Left renal pelvis (tissue), 4 donors: Measurements from ENCODE around the gene HOXD13. TPM values are rescaled to one million over a fixed set of nuclear protein-coding genes. Genes with fewer than 3 reads are reported as not detected.

Source experiments
- DNase-seq, 4 donors: peaks; one replicate each; pipeline ENCODE4 v3.0.0-alpha.2; 2013; ENCODE audit warnings: low read depth in 4 of 4, low spot score in 3 of 4
- polyA plus RNA-seq, 4 donors: library from polyadenylated mRNA; unstranded; fragments of 120-200 nt; gene quantifications; one replicate each; pipeline ENCODE4 v1.2.1, GENCODE V29; 2013; ENCODE audit not compliant: insufficient read length in 4 of 4

Gene HOXD13
- polyA plus RNA-seq, 4 donors: 0.10 to 0.36 (median 0.23) TPM

- DNase-seq: no peak
Measured at GRCh38 chr2:176117823-176118371, 25.4 kb downstream of the HOXD13 start.

- DNase-seq: no peak
Measured at GRCh38 chr2:176118601-176119339, 26.2 kb downstream of the HOXD13 start.

DNA sequence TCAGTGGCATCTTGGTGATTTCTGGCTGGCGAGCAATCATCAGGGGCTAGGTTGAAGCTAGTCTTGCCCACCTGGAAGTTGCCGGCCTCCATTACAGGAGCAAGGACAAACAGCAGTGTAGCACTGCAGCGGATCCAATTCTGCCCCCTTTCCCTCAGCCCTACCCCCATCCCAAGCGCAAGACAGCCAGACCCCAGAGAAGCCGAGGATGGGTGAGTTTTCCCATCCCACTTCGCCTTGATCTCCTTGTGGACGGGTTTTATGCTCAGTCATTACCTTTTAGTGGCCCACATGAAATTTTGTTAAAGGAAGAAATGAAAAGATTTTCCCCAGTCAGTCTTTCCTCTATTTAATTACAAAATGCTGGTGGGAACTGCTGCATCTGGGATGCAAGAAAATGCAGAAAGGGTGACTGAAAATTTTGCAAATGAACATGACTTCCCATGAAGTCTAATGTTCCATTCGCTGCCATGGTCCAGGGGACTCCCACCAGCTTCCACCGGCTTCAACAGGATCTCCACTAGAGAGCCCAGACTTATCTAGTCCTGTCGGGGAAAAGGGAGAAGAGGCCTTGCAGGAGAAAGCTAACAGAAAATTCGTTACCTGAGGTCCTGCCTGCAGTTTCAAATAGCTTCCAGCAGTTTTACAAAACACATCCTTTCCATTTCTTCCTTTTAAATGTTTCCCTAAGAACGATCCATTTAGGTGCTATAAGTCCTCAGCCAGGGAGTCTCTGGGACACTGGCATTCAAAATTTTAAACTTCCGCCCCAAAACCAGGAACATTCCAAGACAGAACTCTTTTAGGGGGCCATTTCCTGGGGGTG, 28.1 kb downstream of the HOXD13 start:
- DNase-seq: no peak

GRCh38 chr2:176121190-176122051, 28.9 kb downstream of the HOXD13 start:
- DNase-seq: no peak

DNA sequence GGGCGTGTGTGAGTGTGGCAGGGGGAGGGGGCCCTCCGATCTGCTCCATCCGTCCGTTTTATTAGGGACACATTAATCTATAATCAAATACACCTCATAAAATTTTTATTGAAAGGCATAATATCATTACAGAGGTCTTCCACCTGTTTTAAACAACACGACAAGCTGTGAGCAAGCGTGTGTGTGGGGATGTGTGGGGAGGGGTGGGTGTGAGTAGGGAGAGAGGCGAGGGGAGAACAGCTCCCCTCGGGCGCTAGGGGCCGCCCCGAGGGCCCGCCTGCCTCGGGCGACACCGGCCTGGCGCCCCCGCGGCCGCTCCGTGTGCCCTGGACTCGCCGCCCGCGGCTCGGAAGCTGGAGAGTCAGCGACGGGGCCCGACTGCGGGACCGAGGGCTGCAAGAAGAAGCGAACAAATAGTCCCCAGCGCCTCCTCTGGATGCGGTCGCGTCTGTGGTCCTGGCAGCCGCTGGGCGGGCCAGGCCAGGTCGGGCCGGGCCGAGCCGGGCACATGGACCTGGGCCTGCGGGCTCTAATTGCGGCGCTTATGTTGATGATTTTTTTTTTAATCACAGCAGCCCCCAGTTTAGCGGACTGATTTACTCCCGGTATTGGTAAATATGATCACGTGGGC, 29.6 kb downstream of the HOXD13 start:
- no peak for DNase-seq

- DNase-seq: no peak
Measured at GRCh38 chr2:176122683-176123410, 30.3 kb downstream of the HOXD13 start, which contains the start of gene HOXD9. TSS of gene HOXD9 (plus strand) at chr2:176122719. CDS start at chr2:176122769, 50 bp downstream.

- no peak for DNase-seq
Measured at GRCh38 chr2:176123411-176124109, 31.0 kb downstream of the HOXD13 start.

DNA sequence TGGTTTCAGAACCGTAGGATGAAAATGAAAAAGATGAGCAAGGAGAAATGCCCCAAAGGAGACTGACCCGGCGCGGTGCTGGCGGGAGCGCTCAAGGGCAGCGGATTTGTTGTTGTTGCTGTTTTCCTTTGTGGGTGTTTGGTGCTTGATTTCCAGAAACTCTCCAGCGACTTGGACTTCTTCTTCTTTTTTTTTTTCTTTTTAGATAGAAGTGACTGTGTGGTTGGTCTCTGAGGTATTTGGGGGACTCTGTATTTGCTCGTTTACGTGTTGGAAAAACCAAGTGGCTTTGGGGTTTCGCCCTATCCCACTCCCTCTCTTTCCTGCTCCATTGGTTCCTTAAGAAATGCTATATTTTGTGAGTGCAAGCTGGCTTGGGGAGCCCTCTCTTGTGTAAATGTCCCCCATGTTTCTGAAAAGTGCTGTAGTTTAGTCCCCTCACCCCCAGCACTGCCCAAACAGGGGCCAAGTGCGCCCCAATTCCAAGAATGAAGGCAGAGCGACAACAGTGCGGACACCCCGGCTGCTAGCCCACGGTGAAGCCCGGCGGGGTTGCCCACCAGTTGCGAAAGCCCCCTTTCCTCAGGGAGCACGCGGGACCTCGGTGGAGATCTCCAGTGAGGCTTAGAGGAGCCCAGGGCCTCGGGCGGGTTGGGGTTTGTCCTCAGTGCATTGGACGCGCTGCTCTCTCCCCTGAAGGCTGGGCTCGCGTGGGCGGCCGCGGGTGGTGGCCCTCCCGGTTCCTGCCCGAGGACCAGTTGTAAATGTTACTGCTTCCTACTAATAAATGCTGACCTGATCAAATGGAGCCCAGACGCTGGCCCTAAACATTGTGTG, 31.8 kb downstream of the HOXD13 start:
- no peak for DNase-seq

DNA sequence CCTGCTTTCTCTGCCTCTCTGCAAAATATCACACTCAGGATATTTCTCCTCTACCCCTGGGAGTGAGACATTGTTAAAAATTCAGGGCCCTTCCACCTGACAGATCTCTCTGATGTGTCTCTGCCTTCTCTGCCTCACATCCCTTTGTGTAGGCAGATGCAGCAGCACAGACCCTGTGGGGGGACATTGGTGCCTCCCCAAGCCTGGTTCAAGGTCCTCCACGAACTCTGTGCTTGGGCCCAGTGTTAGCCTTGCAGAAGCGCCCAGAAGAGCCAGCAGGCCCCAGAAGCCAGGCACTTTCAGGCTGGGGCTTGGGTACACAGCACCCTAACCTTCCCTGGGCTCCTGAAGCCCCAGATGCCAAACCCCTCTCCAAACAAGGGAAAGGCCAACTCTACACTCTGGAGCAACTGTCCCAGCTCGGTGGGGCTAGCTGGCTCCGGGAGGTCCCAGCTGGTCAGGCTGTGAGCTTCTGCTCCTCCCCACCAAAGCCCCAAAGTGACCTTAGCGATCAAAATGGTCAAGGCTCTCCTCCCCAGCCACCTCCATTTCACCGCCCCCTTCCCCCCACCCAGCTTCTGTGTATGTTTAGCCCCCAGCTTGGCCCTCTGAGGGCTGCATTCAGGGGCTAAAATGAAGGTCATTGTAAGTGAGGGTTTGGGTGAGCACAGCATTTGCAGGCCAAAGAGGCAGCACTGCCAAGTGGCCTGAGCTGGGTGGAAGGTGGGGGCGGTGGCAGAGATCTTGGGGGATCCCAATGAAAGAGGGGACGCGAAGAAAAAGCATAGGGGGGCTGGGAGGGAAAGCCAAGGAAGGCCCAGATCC, 32.6 kb downstream of the HOXD13 start:
- DNase-seq: no peak

- no peak for DNase-seq
Measured at GRCh38 chr2:176125772-176126054, 33.2 kb downstream of the HOXD13 start.

- no peak for DNase-seq
Measured at GRCh38 chr2:176126929-176127773, 34.6 kb downstream of the HOXD13 start.

DNA sequence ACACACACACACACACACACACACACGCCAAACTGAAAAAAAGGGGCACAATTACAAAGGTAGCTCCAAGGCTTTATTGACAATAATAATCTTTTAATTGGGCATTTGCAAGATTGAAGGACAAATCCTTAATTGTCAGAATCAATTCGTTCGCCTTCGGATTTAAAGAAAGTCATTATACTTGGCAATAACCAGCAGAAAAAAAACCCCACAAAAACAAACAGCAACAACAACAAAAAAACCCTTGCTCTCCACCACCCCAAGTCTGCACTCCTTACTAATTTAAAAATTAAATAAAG, 35.2 kb downstream of the HOXD13 start:
- DNase-seq: no peak

DNA sequence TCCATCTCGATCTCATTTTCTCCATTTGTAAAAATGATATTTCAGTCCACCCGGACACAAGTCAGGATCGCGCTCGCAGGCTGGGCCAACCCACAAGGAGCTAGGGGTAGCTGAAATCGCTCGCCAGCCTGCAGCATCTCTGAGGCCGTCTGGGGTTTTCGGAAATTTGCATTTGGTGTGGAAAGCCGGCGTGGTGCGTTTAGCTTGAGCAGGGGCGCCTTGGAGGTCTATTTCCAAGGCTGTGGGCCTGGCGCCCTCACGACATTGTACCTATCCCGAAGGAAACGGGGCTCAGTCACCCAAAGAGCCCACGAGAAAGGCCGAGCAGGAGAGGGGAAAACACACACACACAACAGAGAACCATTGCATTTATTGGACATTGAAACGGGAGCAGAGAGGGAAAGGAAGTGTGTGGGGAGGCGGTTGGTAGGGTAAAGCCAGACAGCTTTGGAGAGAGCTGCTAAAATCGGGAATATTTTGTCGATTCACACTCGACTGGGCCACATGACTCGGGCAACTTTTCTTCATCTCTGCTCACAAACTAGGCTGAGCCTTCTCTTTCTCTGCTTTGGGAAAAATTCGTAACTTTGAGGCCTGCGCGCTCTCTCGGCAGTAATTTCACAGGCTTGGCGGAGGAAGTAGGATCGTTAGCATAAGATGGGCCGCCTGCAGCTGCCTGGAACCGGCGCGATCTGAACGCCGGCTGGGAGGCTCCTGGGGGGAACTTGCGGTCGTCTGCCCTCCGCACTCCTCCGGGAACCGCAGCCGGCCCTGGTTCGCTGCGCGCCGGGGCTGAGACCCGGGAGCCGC, 35.9 kb downstream of the HOXD13 start:
- no peak for DNase-seq

DNA sequence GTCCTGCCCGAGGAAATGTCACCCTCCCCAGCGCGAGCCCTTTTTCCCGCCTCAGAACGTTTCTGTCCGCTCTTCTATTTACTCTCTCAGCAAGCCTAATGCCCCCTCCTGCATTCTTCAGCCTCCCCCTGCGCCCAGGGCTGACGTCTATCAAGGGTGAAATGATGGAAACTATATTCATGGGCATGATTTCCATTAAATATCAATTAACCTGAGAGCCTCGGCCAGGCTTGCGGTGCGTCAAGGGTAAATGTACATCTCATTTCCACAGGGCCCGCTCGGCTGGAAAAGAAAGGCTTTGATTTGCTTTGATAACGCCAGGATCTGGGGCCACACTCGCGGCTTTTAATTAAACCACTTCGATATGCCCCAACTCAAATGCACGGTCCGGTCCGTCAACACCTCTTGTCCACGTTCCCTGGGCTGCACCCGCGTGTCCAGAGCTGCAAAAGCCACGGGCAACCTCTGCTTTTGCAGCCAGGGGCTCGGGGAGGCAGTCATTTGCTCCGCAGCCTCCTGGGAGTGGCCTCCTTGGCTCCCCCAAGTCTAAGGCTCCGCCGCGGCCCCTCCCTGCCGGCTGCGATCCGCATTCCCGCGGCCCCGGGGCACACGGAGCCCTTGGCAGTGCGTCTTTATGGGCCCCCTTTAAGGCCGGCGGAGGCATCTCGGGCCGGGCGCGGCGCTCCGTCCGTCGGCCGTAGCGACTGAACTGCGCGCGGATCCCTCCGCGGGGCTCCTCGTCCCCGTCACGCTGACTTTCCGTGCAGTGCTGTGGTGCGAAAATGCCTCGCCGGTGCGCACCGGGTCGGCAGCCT, 36.7 kb downstream of the HOXD13 start, which contains the start of gene HOXD8:
Gene HOXD8 (plus strand): TSS at position 724 of the 815 bp plus-strand sequence. CDS start 662 bp downstream, outside the sequence.
- DNase-seq: no peak

GRCh38 chr2:176129813-176130146, 37.3 kb downstream of the HOXD13 start:
- no peak for DNase-seq
